ENCODE measurements around the gene B4GALT5.

The B4GALT5 gene

GRCh38 chr20:49591217-49591865 lies 122.3 kb downstream of the B4GALT5 start:
- DNase-seq (ENCODE audit: insufficient read length) = no peak
- no peak for TF ChIP-seq TAF1 (IDR thresholded peaks at IDR 0.05; ENCODE audit: borderline replicate concordance, low read depth, low read length)
- TF ChIP-seq POLR2AphosphoS5 (IDR thresholded peaks at IDR 0.05; ENCODE audit: low read depth, low read length) = no peak
- no peak for TF ChIP-seq POLR2A (IDR thresholded peaks at IDR 0.05; ENCODE audit: low read depth, low read length)
- FAIRE-seq = no peak

- DNase-seq (ENCODE audit: insufficient read length) (no peak), FAIRE-seq (no peak)
- TF ChIP-seq TAF1 (IDR thresholded peaks at IDR 0.05; ENCODE audit: borderline replicate concordance, low read depth, low read length) = no peak
- TF ChIP-seq POLR2AphosphoS5 (IDR thresholded peaks at IDR 0.05; ENCODE audit: low read depth, low read length) = no peak
- no peak for TF ChIP-seq POLR2A (IDR thresholded peaks at IDR 0.05; ENCODE audit: low read depth, low read length)
Measured at GRCh38 chr20:49590163-49591017, 123.3 kb downstream of the B4GALT5 start.

GRCh38 chr20:49589747-49590146 lies 123.9 kb downstream of the B4GALT5 start:
- FAIRE-seq = no peak
- no peak for DNase-seq (ENCODE audit: insufficient read length)
- TF ChIP-seq TAF1 (IDR thresholded peaks at IDR 0.05; ENCODE audit: borderline replicate concordance, low read depth, low read length) = no peak
- no peak for TF ChIP-seq POLR2AphosphoS5 (IDR thresholded peaks at IDR 0.05; ENCODE audit: low read depth, low read length)
- no peak for TF ChIP-seq POLR2A (IDR thresholded peaks at IDR 0.05; ENCODE audit: low read depth, low read length)

GRCh38 chr20:49587111-49587570 lies 126.5 kb downstream of the B4GALT5 start:
- TF ChIP-seq POLR2A (IDR thresholded peaks at IDR 0.05; ENCODE audit: low read depth, low read length) = no peak
- no peak for TF ChIP-seq TAF1 (IDR thresholded peaks at IDR 0.05; ENCODE audit: borderline replicate concordance, low read depth, low read length)
- no peak for TF ChIP-seq POLR2AphosphoS5 (IDR thresholded peaks at IDR 0.05; ENCODE audit: low read depth, low read length)
- FAIRE-seq (no peak), DNase-seq (ENCODE audit: insufficient read length) (no peak)

DNA sequence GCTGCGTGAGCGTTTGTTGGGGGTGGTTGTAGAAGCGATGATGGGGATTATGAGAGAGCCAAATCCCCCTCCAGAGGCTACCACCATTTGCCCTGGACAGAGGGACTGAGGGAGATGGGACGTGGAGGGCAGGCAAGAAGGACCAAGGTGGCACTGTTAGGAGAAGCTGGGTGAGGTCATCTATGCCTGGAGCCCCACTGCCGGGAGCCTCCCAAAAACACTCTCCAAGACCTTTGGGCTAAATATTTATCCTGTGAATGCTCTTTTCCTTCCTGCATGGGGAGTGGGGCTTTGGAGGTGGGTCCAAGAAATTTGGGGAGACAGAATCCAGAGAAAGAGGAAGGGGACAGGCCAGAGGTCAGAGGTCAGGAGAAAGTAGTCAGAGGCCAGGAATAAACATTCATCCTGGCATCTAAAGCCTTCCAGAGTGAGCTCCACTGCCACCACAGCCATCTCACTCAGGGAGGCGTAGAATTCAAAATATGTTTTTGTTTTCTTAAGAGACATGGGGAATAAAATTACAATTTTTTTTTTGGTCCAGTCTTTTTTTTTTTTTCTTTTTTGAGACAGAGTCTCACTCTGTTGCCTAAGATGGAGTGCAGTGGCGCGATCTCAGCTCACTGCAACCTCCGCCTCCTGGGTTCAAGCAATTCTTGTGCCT lies 128.0 kb downstream of the B4GALT5 start:
- TF ChIP-seq TAF1 (IDR thresholded peaks at IDR 0.05; ENCODE audit: borderline replicate concordance, low read depth, low read length) (no peak), POLR2AphosphoS5 (IDR thresholded peaks at IDR 0.05; ENCODE audit: low read depth, low read length) (no peak), POLR2A (IDR thresholded peaks at IDR 0.05; ENCODE audit: low read depth, low read length) (no peak)
- DNase-seq (ENCODE audit: insufficient read length) = no peak
- no peak for FAIRE-seq

- FAIRE-seq = no peak
- no peak for DNase-seq (ENCODE audit: insufficient read length)
- no peak for TF ChIP-seq POLR2A (IDR thresholded peaks at IDR 0.05; ENCODE audit: low read depth, low read length)
Measured at GRCh38 chr20:49584418-49585382, 129.0 kb downstream of the B4GALT5 start.

GRCh38 chr20:49583669-49584417 lies 129.8 kb downstream of the B4GALT5 start:
- FAIRE-seq (no peak), DNase-seq (ENCODE audit: insufficient read length) (no peak)
- no peak for TF ChIP-seq POLR2AphosphoS5 (IDR thresholded peaks at IDR 0.05; ENCODE audit: low read depth, low read length)
- no peak for TF ChIP-seq POLR2A (IDR thresholded peaks at IDR 0.05; ENCODE audit: low read depth, low read length)
- no peak for TF ChIP-seq TAF1 (IDR thresholded peaks at IDR 0.05; ENCODE audit: borderline replicate concordance, low read depth, low read length)

GRCh38 chr20:49583343-49583668 lies 130.4 kb downstream of the B4GALT5 start:
- no peak for FAIRE-seq
- no peak for DNase-seq (ENCODE audit: insufficient read length)
- TF ChIP-seq POLR2AphosphoS5 (IDR thresholded peaks at IDR 0.05; ENCODE audit: low read depth, low read length) (no peak), POLR2A (IDR thresholded peaks at IDR 0.05; ENCODE audit: low read depth, low read length) (no peak)
